ENCODE results near the gene KLB. TPM values are rescaled to one million over a fixed set of nuclear protein-coding genes. Genes with fewer than 3 reads are reported as not detected.
"Not testable (repeated sequence)": the region's sequence is repeated elsewhere in the genome, so short reads cannot be mapped to it uniquely, and the experiment has no call there.

The KLB gene
- total RNA-seq, 4 donors from 2014 or later, result under 0.01 TPM; not detected in 3

DNA sequence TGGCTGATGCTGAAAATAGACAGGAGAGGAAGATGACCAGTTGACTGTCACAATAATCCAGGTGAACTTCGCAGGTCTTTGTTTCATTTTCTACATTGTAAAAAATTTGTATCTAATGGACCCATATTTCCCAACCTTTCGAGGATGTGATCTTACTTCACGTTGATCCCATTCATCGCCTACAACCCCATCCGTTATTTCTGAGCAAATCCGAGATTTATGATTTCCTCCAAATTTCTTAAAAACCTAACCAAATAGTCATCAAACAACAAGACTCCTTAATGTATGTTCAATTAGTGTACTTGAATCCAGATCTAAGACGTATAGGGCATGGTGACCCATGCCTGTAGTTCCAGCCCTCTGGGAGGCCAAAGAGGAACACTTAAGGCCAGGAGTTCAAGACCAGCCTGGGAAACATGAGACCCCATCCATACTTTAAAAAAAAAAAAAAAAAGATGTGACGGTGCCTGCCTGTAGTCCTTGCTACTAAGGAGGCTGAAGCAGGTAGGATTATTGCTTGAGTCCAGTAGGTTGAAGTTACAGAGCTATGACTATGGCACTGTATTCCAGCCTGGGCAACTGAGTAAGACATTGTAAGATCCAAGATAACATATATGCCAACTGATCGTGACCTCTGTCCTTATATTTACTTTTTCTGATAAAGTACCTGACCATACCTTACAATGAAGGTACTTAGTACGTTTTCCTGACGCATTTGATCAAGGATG lies 46.3 kb downstream of the KLB start:
- TF ChIP-seq POLR2AphosphoS5 (IDR thresholded peaks at IDR 0.05) (no peak), POLR2A (IDR thresholded peaks at IDR 0.05; ENCODE audit: low read depth) (no peak), CTCF (IDR thresholded peaks at IDR 0.05) (no peak), EP300 (IDR thresholded peaks at IDR 0.05) (no peak)
- Histone ChIP-seq H3K27ac (replicated peaks in 1 of 4) (no peak overlapping the region), H3K9me3 (no peaks in the 10 kb centered on the region), H3K4me3 (no peak overlapping the region), H3K4me1 (peaks cover 17 to 38% (median 33%) of the 10 kb centered on the region in 4 donors), H3K27me3 (no peaks in the 10 kb centered on the region), H3K36me3 (peaks cover 45 to 84% (median 70%) of the 10 kb centered on the region in 4 donors)
- no peak for DNase-seq (ENCODE audit: extremely low spot score)
- intact Hi-C loops (cut with DNase I), result loop anchor here (10.0 kb wide), 1 partner anchor 602 kb away; the partner anchor contains the start of gene N4BP2
- WGBS, result 83% methylated on average over 11 of the region's 11 CpGs

- intact Hi-C loops (cut with DNase I), result loop anchor here (10.0 kb wide), 1 partner anchor 601 kb away; the partner anchor contains the start of gene N4BP2
- H3K4me1 ChIP-seq, result peaks cover 17 to 39% (median 34%) of the 10 kb centered on the region in 4 donors
- H3K36me3 ChIP-seq, result peaks cover 45 to 79% (median 68%) of the 10 kb centered on the region in 4 donors
- no peaks in the 10 kb centered on the region for H3K9me3 ChIP-seq
- 78% methylated on average over 2 of the region's 2 CpGs for WGBS
- DNase-seq (ENCODE audit: extremely low spot score), result no peak
- no peaks in the 10 kb centered on the region for H3K27me3 ChIP-seq
- no peak overlapping the region for H3K27ac ChIP-seq (replicated peaks in 1 of 4)
- TF ChIP-seq POLR2AphosphoS5 (IDR thresholded peaks at IDR 0.05), result no peak
- no peak for TF ChIP-seq EP300 (IDR thresholded peaks at IDR 0.05)
- no peak for TF ChIP-seq POLR2A (IDR thresholded peaks at IDR 0.05; ENCODE audit: low read depth)
- no peak for TF ChIP-seq CTCF (IDR thresholded peaks at IDR 0.05)
- H3K4me3 ChIP-seq, result no peak overlapping the region
Observed at GRCh38 chr4:39453738-39454137, 47.0 kb downstream of the KLB start.

DNA sequence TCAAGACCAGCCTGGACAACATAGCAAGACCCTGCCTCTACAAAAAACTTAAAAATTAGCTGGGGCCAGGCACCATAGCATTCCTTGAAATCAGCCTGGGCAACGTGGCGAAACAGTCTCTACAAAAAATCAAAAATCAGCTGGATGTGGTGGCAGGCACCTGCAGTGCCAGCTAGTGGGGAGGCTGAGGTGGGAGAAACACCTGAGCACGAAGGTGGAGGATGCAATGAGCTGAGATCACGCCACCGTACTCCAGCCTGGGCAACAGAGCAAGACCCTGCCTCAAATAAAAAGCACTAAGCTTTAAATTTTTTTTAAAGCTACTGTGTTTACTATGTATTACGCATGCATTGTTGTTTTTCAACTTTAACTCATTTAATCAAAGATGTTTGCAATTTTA lies 48.8 kb downstream of the KLB start:
- H3K27me3 ChIP-seq, result no peaks in the 10 kb centered on the region
- 89% methylated on average over 6 of the region's 6 CpGs for WGBS
- H3K4me3 ChIP-seq, result no peak overlapping the region
- intact Hi-C loops (cut with DNase I), result loop anchor here (5.0 to 10.0 kb wide), 4 partner anchors 72 to 599 kb away; partner anchors contain the start of genes N4BP2, RFC1, SMIM14 and UGDH
- H3K36me3 ChIP-seq, result peaks cover 45 to 73% (median 65%) of the 10 kb centered on the region in 4 donors
- peaks cover 24 to 50% (median 44%) of the 10 kb centered on the region in 4 donors for H3K4me1 ChIP-seq
- H3K27ac ChIP-seq (replicated peaks in 1 of 4), result no peak overlapping the region
- no peak for DNase-seq (ENCODE audit: extremely low spot score)
- TF ChIP-seq POLR2AphosphoS5 (IDR thresholded peaks at IDR 0.05), result no peak
- no peak for TF ChIP-seq POLR2A (IDR thresholded peaks at IDR 0.05; ENCODE audit: low read depth)
- TF ChIP-seq EP300 (IDR thresholded peaks at IDR 0.05), result no peak
- TF ChIP-seq CTCF (IDR thresholded peaks at IDR 0.05), result no peak
- H3K9me3 ChIP-seq, result no peaks in the 10 kb centered on the region

- Histone ChIP-seq H3K27me3 (no peaks in the 10 kb centered on the region), H3K4me1 (peaks cover 24 to 50% (median 42%) of the 10 kb centered on the region in 4 donors), H3K36me3 (peaks cover 45 to 73% (median 56%) of the 10 kb centered on the region in 4 donors), H3K27ac (replicated peaks in 1 of 4) (peak overlapping the region; percentile 95 to 96 (median 96)), H3K9me3 (no peaks in the 10 kb centered on the region), H3K4me3 (peak overlapping the region; percentile 70 to 86 (median 77))
- TF ChIP-seq POLR2AphosphoS5 (IDR thresholded peaks at IDR 0.05), result no peak
- no peak for TF ChIP-seq EP300 (IDR thresholded peaks at IDR 0.05)
- no peak for TF ChIP-seq POLR2A (IDR thresholded peaks at IDR 0.05; ENCODE audit: low read depth)
- no peak for TF ChIP-seq CTCF (IDR thresholded peaks at IDR 0.05)
- peak; percentile 1 for DNase-seq (ENCODE audit: extremely low spot score)
- 68% methylated on average over 10 of the region's 10 CpGs for WGBS
- intact Hi-C loops (cut with DNase I), result loop anchor here (5.0 to 10.0 kb wide), 4 partner anchors 70 to 598 kb away; partner anchors contain the start of genes N4BP2, RFC1, SMIM14 and UGDH
Observed at GRCh38 chr4:39456946-39457763, 50.4 kb downstream of the KLB start.

DNA sequence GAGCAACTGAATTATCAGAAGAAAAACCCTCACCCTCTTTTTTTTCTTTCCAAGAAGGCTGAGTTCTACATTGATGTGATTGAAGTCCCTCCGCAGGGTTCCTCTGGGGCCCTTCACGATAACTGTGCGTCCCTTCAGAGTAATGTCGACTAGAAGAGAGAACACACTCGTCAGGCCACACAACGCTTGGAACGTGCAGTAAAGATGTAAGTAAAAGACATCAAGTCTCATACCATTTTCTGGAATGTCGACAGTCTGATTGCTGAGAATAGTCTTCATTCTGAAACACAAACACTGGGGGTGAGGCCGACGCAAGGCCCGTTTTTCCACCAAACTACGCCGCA lies 51.4 kb downstream of the KLB start:
- H3K27ac ChIP-seq (replicated peaks in 1 of 4), result peak overlapping the region; percentile 95 to 96 (median 96)
- H3K36me3 ChIP-seq, result peaks cover 37 to 70% (median 52%) of the 10 kb centered on the region in 4 donors
- not testable (repeated sequence) for H3K27me3 ChIP-seq, H3K9me3 ChIP-seq
- 2% methylated on average over 13 of the region's 13 CpGs for WGBS
- peaks cover 24 to 47% (median 42%) of the 10 kb centered on the region in 4 donors for H3K4me1 ChIP-seq
- intact Hi-C loops (cut with DNase I), result loop anchor here (5.0 to 10.0 kb wide), 4 partner anchors 69 to 597 kb away; partner anchors contain the start of genes N4BP2, RFC1, SMIM14 and UGDH
- DNase-seq (ENCODE audit: extremely low spot score), result peak; percentile 55
- peak overlapping the region; percentile 70 to 86 (median 77) for H3K4me3 ChIP-seq
